HL-60 (cell line): ENCODE data around the gene ANO2.

Experiments used
- CTCF ChIP-seq: IDR thresholded peaks from one replicate; pipeline ENCODE4 v1.5.1; 2011; ENCODE audit warnings: low read length, control low read depth, inconsistent platforms; ENCODE audit not compliant: insufficient read depth
- POLR2AphosphoS5 ChIP-seq: IDR thresholded peaks from 2 replicates; pipeline ENCODE4 v1.6.1; 2012; ENCODE audit warnings: low read depth
- REST ChIP-seq: IDR thresholded peaks from 2 replicates; pipeline ENCODE4 v1.6.1; 2012; ENCODE audit warnings: low read depth; ENCODE audit not compliant: insufficient replicate concordance

- TF ChIP-seq REST (no peak), CTCF (no peak), POLR2AphosphoS5 (no peak)
These were observed 366.3 kb downstream of the ANO2 start for GRCh38 chr12:5578775-5579174.
